Liver (tissue), 9 donors: ENCODE results near the gene CXXC5. TPM values are rescaled to one million over a fixed set of nuclear protein-coding genes. Genes with fewer than 3 reads are reported as not detected.
"Not testable (repeated sequence)": the region's sequence is repeated elsewhere in the genome, so short reads cannot be mapped to it uniquely, and the experiment has no call there.

Experiments
- DNase-seq: peaks from one replicate; pipeline ENCODE4 v3.0.0-alpha.2; 2017; ENCODE audit warnings: low spot score
- H3K27ac ChIP-seq, 2 donors: one replicate each; pipeline ENCODE4 v1.7.0; 2013; ENCODE audit warnings: inconsistent platforms in 2 of 2, low read length in 2 of 2, control low read depth in 1 of 2, low read depth in 1 of 2, mild to moderate bottlenecking in 1 of 2
- H3K27me3 ChIP-seq, 4 donors: one replicate each; pipeline versions ENCODE4 v1.6.1 to v1.7.0; 2013; ENCODE audit warnings: low read length in 3 of 4, inconsistent platforms in 1 of 4, mild to moderate bottlenecking in 1 of 4, moderate library complexity in 1 of 4; ENCODE audit not compliant: control insufficient read depth in 4 of 4, insufficient read depth in 4 of 4
- H3K36me3 ChIP-seq, 4 donors: one replicate each; pipeline versions ENCODE4 v1.6.1 to v1.7.0; 2013; ENCODE audit warnings: low read length in 3 of 4, mild to moderate bottlenecking in 3 of 4, low read depth in 1 of 4, moderate library complexity in 1 of 4; ENCODE audit not compliant: control insufficient read depth in 4 of 4, insufficient read depth in 3 of 4
- H3K4me1 ChIP-seq, 4 donors: one replicate each; pipeline versions ENCODE4 v1.6.1 to v1.7.0; 2013; ENCODE audit warnings: low read length in 3 of 4, mild to moderate bottlenecking in 3 of 4, moderate library complexity in 1 of 4; ENCODE audit not compliant: control insufficient read depth in 4 of 4, insufficient read depth in 4 of 4
- H3K4me3 ChIP-seq, 3 donors: one replicate each; pipeline versions ENCODE4 v1.6.1 to v1.7.0; 2013; ENCODE audit warnings: low read length in 3 of 3, control low read depth in 1 of 3, low read depth in 1 of 3, mild to moderate bottlenecking in 1 of 3
- H3K9ac ChIP-seq, 2 donors: one replicate each; pipeline ENCODE4 v1.7.0; 2013; ENCODE audit warnings: low read length in 2 of 2, mild to moderate bottlenecking in 2 of 2, moderate library complexity in 2 of 2, control low read depth in 1 of 2, low read depth in 1 of 2
- H3K9me3 ChIP-seq, 4 donors: one replicate each; pipeline versions ENCODE4 v1.6.1 to v1.7.0; 2013; ENCODE audit warnings: low read length in 3 of 4; ENCODE audit not compliant: control insufficient read depth in 4 of 4
- CTCF ChIP-seq: fragments of 150-350 bp; IDR thresholded peaks from 2 replicates; pipeline ENCODE4 v1.5.1; 2017; ENCODE audit warnings: improper control_type of control experiment, low read depth, low read length; ENCODE audit not compliant: missing input control
- FOXA2 ChIP-seq: IDR thresholded peaks from 2 replicates; pipeline ENCODE4 v1.6.1; 2016; ENCODE audit warnings: antibody characterized with exemption
- GABPA ChIP-seq, 2 donors: IDR thresholded peaks in 1 of 2; conservative IDR thresholded peaks in 1 of 2; 2 replicates each; pipeline ENCODE4 v1.6.1; 2016; ENCODE audit warnings: antibody characterized with exemption in 2 of 2, mild to moderate bottlenecking in 1 of 2, moderate library complexity in 1 of 2
- HNF4G ChIP-seq: IDR thresholded peaks from 2 replicates; pipeline ENCODE4 v1.6.1; 2016; ENCODE audit warnings: antibody characterized with exemption
- JUND ChIP-seq, 2 donors: IDR thresholded peaks; 2 replicates each; pipeline ENCODE4 v1.6.1; 2016; ENCODE audit warnings: antibody characterized with exemption in 2 of 2
- MAX ChIP-seq: IDR thresholded peaks from 2 replicates; pipeline ENCODE4 v1.6.1; 2016; ENCODE audit warnings: antibody characterized with exemption
- RAD21 ChIP-seq, 2 donors: IDR thresholded peaks; 2 replicates each; pipeline ENCODE4 v1.6.1; 2016; ENCODE audit warnings: antibody characterized with exemption in 2 of 2, mild to moderate bottlenecking in 2 of 2
- REST ChIP-seq: IDR thresholded peaks from 2 replicates; pipeline ENCODE4 v1.6.1; 2016; ENCODE audit warnings: antibody characterized with exemption, mild to moderate bottlenecking
- RXRA ChIP-seq, 2 donors: IDR thresholded peaks; 2 replicates each; pipeline ENCODE4 v1.6.1; 2017 to 2018; ENCODE audit warnings: antibody characterized with exemption in 2 of 2, mild to moderate bottlenecking in 1 of 2
- SP1 ChIP-seq: IDR thresholded peaks from 2 replicates; pipeline ENCODE4 v1.6.1; 2018; ENCODE audit warnings: antibody characterized with exemption, mild to moderate bottlenecking
- WGBS: extraction: QIAGEN DNeasy Blood & Tissue Kit; methylation state at CpG from one replicate; pipeline ENCODE4 v1.1.7; 2013; 5-methylcytosine and 5-hydroxymethylcytosine counted together
- polyA plus RNA-seq, 2 donors: library from polyadenylated mRNA; stranded (reverse) in 1 of 2; unstranded in 1 of 2; fragments of 200-250 nt in 1 of 2; fragments of >200 nt in 1 of 2; fragmentation: Nextera tagmentation in 1 of 2; extraction: Ambion mirVana in 1 of 2; gene quantifications; one replicate each; pipeline versions ENCODE4 v1.2.1 to v1.2.3, GENCODE V29; 2013 to 2015
- total RNA-seq, 2 donors: library from RNA; depleted of rRNA; stranded (reverse); fragments of >200 nt; gene quantifications; one replicate each; pipeline ENCODE4 v1.2.3, GENCODE V29; 2014
- donor health status: healthy.
- donor health status: healthy.
- donor health status: healthy.
- donor health status: healthy.
- donor health status: healthy.

Gene CXXC5
- total and polyA plus RNA-seq, 4 donors: 40.6 to 78.6 (median 64.5) TPM

GRCh38 chr5:139717221-139717620 is 69.1 kb downstream of the CXXC5 start:
- Histone ChIP-seq H3K27me3 (no peaks in the 10 kb centered on the region), H3K9ac (no peak overlapping the region), H3K4me1 (no peaks in the 10 kb centered on the region), H3K4me3 (no peak overlapping the region), H3K27ac (no peak overlapping the region), H3K9me3 (peaks cover 0 to 1% (median 0%) of the 10 kb centered on the region in 4 donors), H3K36me3 (no peaks in the 10 kb centered on the region)
- DNase-seq: no peak
- 95% methylated on average over 8 of the region's 8 CpGs for WGBS
- TF ChIP-seq REST (no peak), GABPA (IDR thresholded peaks at IDR 0.05 in 1 of 2, conservative IDR thresholded peaks at IDR 0.05 in 1 of 2) (no peak), RXRA (IDR thresholded peaks at IDR 0.05) (no peak)

- DNase-seq: not testable (repeated sequence)
Measured at GRCh38 chr5:139718403-139718802, 70.3 kb downstream of the CXXC5 start.

GRCh38 chr5:139719970-139720369 is 71.8 kb downstream of the CXXC5 start:
- not testable (repeated sequence) for DNase-seq, H3K36me3 ChIP-seq, H3K9me3 ChIP-seq, H3K27me3 ChIP-seq, H3K27ac ChIP-seq, H3K4me1 ChIP-seq, H3K9ac ChIP-seq, H3K4me3 ChIP-seq
- 97% methylated on average over 3 of the region's 3 CpGs for WGBS

More at GRCh38 chr5:139718403-139718802, 70.3 kb downstream of the CXXC5 start:
- H3K27me3 ChIP-seq, H3K27ac ChIP-seq, H3K36me3 ChIP-seq, H3K9ac ChIP-seq, H3K4me3 ChIP-seq, H3K4me1 ChIP-seq, H3K9me3 ChIP-seq: not testable (repeated sequence)
- 97% methylated on average over 2 of the region's 2 CpGs for WGBS

GRCh38 chr5:139723986-139724587 is 75.9 kb downstream of the CXXC5 start:
- Histone ChIP-seq H3K9me3 (peaks cover 0 to 1% (median 0%) of the 10 kb centered on the region in 4 donors), H3K4me1 (no peaks in the 10 kb centered on the region)
- 98% methylated on average over 4 of the region's 4 CpGs for WGBS

More at GRCh38 chr5:139723986-139724587, 75.9 kb downstream of the CXXC5 start:
- Histone ChIP-seq H3K4me3 (no peak overlapping the region), H3K9ac (no peak overlapping the region), H3K27me3 (no peaks in the 10 kb centered on the region), H3K27ac (no peak overlapping the region), H3K36me3 (no peaks in the 10 kb centered on the region)
- no peak for DNase-seq
- TF ChIP-seq SP1: no peak
- TF ChIP-seq JUND (IDR thresholded peaks at IDR 0.05): no peak
- TF ChIP-seq RAD21 (IDR thresholded peaks at IDR 0.05): no peak
- no peak for TF ChIP-seq FOXA2
- no peak for TF ChIP-seq HNF4G
- no peak for TF ChIP-seq MAX
- no peak for TF ChIP-seq CTCF
